SK-N-SH (cell line): ENCODE data around the gene GRAMD1B. TPM values are rescaled to one million over a fixed set of nuclear protein-coding genes. Genes with fewer than 3 reads are reported as not detected.

Source experiments
- CTCF ChIA-PET: fragments of 300-600, 350-600 bp; formaldehyde crosslinking; extraction: SDS; loops from one replicate; lab custom pipeline; 2021; lab: Yijun Ruan, JAX
- POLR2A ChIA-PET: fragments of 350-600 bp; sonication (Branson Sonifier 250); formaldehyde crosslinking; extraction: SDS; loops from one replicate; lab custom pipeline; 2020; ENCODE audit warnings: antibody characterized with exemption, inconsistent platforms; lab: Yijun Ruan, JAX
- DNase-seq: peaks from one replicate; pipeline ENCODE4 v3.0.0; 2012
- H2AFZ ChIP-seq: fragments of 200-600 bp; sonication (generic); 2 replicates; pipeline ENCODE4 v1.8.1; 2016; ENCODE audit warnings: antibody characterized with exemption, mild to moderate bottlenecking, low read depth
- H3F3A ChIP-seq: fragments of 200-600 bp; sonication (generic); replicated peaks from 2 replicates; pipeline ENCODE3; 2016; ENCODE audit warnings: antibody characterized with exemption, mild to moderate bottlenecking; ENCODE audit not compliant: insufficient read depth
- H3K27ac ChIP-seq, 2 experiments: fragments of 200-500 bp in 1 of 2; fragments of 200-600 bp in 1 of 2; sonication (Bioruptor generic) in 1 of 2; sonication (generic), shearing (Covaris generic) in 1 of 2; 2 replicates each; pipeline versions ENCODE4 v1.5.1 to v1.6.1; 2014 to 2016; ENCODE audit warnings: low read depth in 2 of 2, inconsistent platforms in 1 of 2, low read length in 1 of 2, mild to moderate bottlenecking in 1 of 2, mixed read lengths in 1 of 2
- H3K27me3 ChIP-seq: fragments of 200-600 bp; sonication (generic), shearing (Covaris generic); 2 replicates; pipeline ENCODE4 v1.6.1; 2016; ENCODE audit warnings: mixed run types; ENCODE audit not compliant: insufficient read depth
- H3K36me3 ChIP-seq, 2 experiments: fragments of 200-500 bp in 1 of 2; fragments of 200-600 bp in 1 of 2; sonication (Bioruptor generic) in 1 of 2; sonication (generic) in 1 of 2; replicated peaks in 1 of 2; 2 replicates each; pipeline versions ENCODE3 to v1.5.1; 2014 to 2016; ENCODE audit warnings: low read length in 1 of 2, mild to moderate bottlenecking in 1 of 2; ENCODE audit not compliant: insufficient read depth in 2 of 2, control insufficient read depth in 1 of 2
- H3K4me1 ChIP-seq, 2 experiments: fragments of 200-500 bp in 1 of 2; fragments of 200-600 bp in 1 of 2; sonication (Bioruptor generic) in 1 of 2; sonication (generic), shearing (Covaris generic) in 1 of 2; 2 replicates each; pipeline versions ENCODE4 v1.5.1 to v1.6.1; 2014 to 2016; ENCODE audit warnings: low read depth in 1 of 2, low read length in 1 of 2, mixed run types in 1 of 2; ENCODE audit not compliant: insufficient read depth in 2 of 2, control insufficient read depth in 1 of 2
- H3K4me2 ChIP-seq: fragments of 200-600 bp; sonication (generic), shearing (Covaris generic); 2 replicates; pipeline ENCODE4 v1.6.1; 2017; ENCODE audit warnings: mixed run types
- H3K4me3 ChIP-seq, 2 experiments: fragments of 200-500 bp in 1 of 2; fragments of 200-600 bp in 1 of 2; sonication (Bioruptor generic) in 1 of 2; sonication (generic), shearing (Covaris generic) in 1 of 2; 2 replicates each; pipeline versions ENCODE4 v1.5.1 to v1.8.1; 2014 to 2016; ENCODE audit warnings: low read depth in 2 of 2, inconsistent platforms in 1 of 2, low read length in 1 of 2, mild to moderate bottlenecking in 1 of 2, mixed read lengths in 1 of 2, moderate library complexity in 1 of 2
- H3K79me2 ChIP-seq: fragments of 200-600 bp; sonication (generic); 2 replicates; pipeline ENCODE4 v1.8.1; 2017; ENCODE audit warnings: mild to moderate bottlenecking; ENCODE audit not compliant: insufficient read depth
- H3K9ac ChIP-seq: fragments of 200-600 bp; sonication (generic); 2 replicates; pipeline ENCODE4 v1.6.1; 2017; ENCODE audit warnings: mixed run types
- H3K9me2 ChIP-seq: fragments of 200-600 bp; sonication (generic); 2 replicates; pipeline ENCODE4 v1.6.1; 2017; ENCODE audit warnings: mixed run types
- H3K9me3 ChIP-seq: fragments of 200-600 bp; sonication (generic); 2 replicates; pipeline ENCODE4 v1.6.1; 2017; ENCODE audit warnings: mixed run types, mild to moderate bottlenecking, moderate library complexity
- H4K20me1 ChIP-seq: fragments of 200-600 bp; sonication (generic); 2 replicates; pipeline ENCODE4 v1.6.1; 2017; ENCODE audit warnings: mild to moderate bottlenecking, mixed run types; ENCODE audit not compliant: insufficient read depth
- GABPA ChIP-seq: IDR thresholded peaks from 2 replicates; pipeline ENCODE4 v1.4.0; 2012; ENCODE audit warnings: low read depth, mild to moderate bottlenecking
- GATA2 ChIP-seq: sonication (generic); formaldehyde crosslinking; IDR thresholded peaks from 2 replicates; pipeline ENCODE4 v1.5.0; 2020; ENCODE audit warnings: mild to moderate bottlenecking, missing genetic modification reagents
- NFIC ChIP-seq: IDR thresholded peaks from 2 replicates; pipeline ENCODE4 v1.4.0; 2012; ENCODE audit warnings: borderline replicate concordance
- POLR2AphosphoS5 ChIP-seq: IDR thresholded peaks from 2 replicates; pipeline ENCODE4 v1.6.1; 2012; ENCODE audit warnings: low read depth, low read length
- RXRA ChIP-seq: IDR thresholded peaks from 2 replicates; pipeline ENCODE4 v1.4.0; 2012; ENCODE audit warnings: low read depth, mild to moderate bottlenecking, borderline replicate concordance
- SIN3A ChIP-seq: IDR thresholded peaks from 2 replicates; pipeline ENCODE4 v1.6.1; 2012; ENCODE audit warnings: low read depth, mild to moderate bottlenecking, low read length, moderate library complexity, borderline replicate concordance
- TEAD4 ChIP-seq: IDR thresholded peaks from 2 replicates; pipeline ENCODE4 v1.4.0; 2012; ENCODE audit warnings: mild to moderate bottlenecking, borderline replicate concordance; ENCODE audit not compliant: insufficient read depth
- YY1 ChIP-seq: IDR thresholded peaks from 2 replicates; pipeline ENCODE4 v1.4.0; 2012; ENCODE audit warnings: low read depth, mild to moderate bottlenecking
- WGBS: methylation state at CpG from one replicate; pipeline ENCODE4 v1.1.6; 2017; ENCODE audit warnings: low lambda C conversion rate; 5-methylcytosine and 5-hydroxymethylcytosine counted together
- polyA plus RNA-seq, 3 experiments: library from polyadenylated mRNA; depleted of rRNA; stranded (reverse); fragments of >200 nt; gene quantifications; 2 replicates each; pipeline ENCODE4 v1.2.3, GENCODE V29; 2012
- TF ChIP-seq, protein P1 (sequence below): IDR thresholded peaks from 2 replicates; pipeline ENCODE4; 2012
- TF ChIP-seq, protein P2 (sequence below): IDR thresholded peaks from 2 replicates; pipeline ENCODE4 v1.4.0; 2012; ENCODE audit warnings: low read depth, borderline replicate concordance
- TF ChIP-seq, protein P3 (sequence below): fragments of 150-350 bp; IDR thresholded peaks from 2 replicates; pipeline ENCODE4 v1.6.1; 2017; ENCODE audit warnings: antibody characterized with exemption, low read length, low read depth, borderline replicate concordance
- TF ChIP-seq, protein P4 (sequence below): IDR thresholded peaks from 2 replicates; pipeline ENCODE4 v1.4.0; 2012; ENCODE audit warnings: low read depth, borderline replicate concordance

The GRAMD1B gene
- polyA plus RNA-seq, 1 of the 3 experiments (the other 2 are of a cell fraction) = 14.5 TPM

DNA sequence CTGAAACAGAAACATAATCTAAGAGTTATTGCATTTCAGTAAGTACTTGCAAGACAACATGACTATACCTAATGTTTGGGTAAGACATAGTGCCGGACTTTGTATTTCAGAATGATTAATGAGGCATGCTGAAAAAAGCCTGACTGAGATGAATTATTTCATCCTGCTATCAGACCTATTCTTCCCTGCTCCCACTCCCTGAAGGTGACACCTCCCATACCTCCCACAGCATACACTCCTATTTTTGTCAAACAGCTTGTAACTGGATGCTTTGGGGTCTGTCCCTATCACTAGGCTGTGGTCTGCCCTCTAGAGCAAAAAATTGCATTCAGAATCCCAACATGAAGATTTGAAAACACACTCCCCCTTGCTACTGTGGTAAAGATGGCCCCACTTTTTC lies 235.2 kb downstream of the GRAMD1B start:
- H3F3A ChIP-seq = no peaks in the 10 kb centered on the region
- no peak overlapping the region for H3K9ac ChIP-seq
- H3K4me1 ChIP-seq = no peaks in the 10 kb centered on the region
- no peak for DNase-seq
- no peaks in the 10 kb centered on the region for H4K20me1 ChIP-seq
- no peaks in the 10 kb centered on the region for H3K9me2 ChIP-seq
- ChIA-PET POLR2A (no interaction called here), CTCF (no interaction called here)
- H3K9me3 ChIP-seq = no peaks in the 10 kb centered on the region
- TF ChIP-seq SIN3A (no peak), NFIC (no peak), POLR2AphosphoS5 (no peak), TEAD4 (no peak), GABPA (no peak), RXRA (no peak), GATA2 (no peak), YY1 (no peak)
- TF ChIP-seq, protein P1, sequence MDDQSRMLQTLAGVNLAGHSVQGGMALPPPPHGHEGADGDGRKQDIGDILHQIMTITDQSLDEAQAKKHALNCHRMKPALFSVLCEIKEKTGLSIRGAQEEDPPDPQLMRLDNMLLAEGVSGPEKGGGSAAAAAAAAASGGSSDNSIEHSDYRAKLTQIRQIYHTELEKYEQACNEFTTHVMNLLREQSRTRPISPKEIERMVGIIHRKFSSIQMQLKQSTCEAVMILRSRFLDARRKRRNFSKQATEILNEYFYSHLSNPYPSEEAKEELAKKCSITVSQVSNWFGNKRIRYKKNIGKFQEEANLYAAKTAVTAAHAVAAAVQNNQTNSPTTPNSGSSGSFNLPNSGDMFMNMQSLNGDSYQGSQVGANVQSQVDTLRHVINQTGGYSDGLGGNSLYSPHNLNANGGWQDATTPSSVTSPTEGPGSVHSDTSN = no peak
- TF ChIP-seq, protein P2, sequence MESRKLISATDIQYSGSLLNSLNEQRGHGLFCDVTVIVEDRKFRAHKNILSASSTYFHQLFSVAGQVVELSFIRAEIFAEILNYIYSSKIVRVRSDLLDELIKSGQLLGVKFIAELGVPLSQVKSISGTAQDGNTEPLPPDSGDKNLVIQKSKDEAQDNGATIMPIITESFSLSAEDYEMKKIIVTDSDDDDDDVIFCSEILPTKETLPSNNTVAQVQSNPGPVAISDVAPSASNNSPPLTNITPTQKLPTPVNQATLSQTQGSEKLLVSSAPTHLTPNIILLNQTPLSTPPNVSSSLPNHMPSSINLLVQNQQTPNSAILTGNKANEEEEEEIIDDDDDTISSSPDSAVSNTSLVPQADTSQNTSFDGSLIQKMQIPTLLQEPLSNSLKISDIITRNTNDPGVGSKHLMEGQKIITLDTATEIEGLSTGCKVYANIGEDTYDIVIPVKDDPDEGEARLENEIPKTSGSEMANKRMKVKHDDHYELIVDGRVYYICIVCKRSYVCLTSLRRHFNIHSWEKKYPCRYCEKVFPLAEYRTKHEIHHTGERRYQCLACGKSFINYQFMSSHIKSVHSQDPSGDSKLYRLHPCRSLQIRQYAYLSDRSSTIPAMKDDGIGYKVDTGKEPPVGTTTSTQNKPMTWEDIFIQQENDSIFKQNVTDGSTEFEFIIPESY = no peak
- H2AFZ ChIP-seq = no peak overlapping the region
- no peak overlapping the region for H3K27ac ChIP-seq
- no peak overlapping the region for H3K4me3 ChIP-seq
- 100% methylated on average over 1 of the region's 1 CpG for WGBS
- H3K27me3 ChIP-seq = no peaks in the 10 kb centered on the region
- no peaks in the 10 kb centered on the region for H3K36me3 ChIP-seq
- H3K79me2 ChIP-seq = no peaks in the 10 kb centered on the region
- H3K4me2 ChIP-seq = no peak overlapping the region

DNA sequence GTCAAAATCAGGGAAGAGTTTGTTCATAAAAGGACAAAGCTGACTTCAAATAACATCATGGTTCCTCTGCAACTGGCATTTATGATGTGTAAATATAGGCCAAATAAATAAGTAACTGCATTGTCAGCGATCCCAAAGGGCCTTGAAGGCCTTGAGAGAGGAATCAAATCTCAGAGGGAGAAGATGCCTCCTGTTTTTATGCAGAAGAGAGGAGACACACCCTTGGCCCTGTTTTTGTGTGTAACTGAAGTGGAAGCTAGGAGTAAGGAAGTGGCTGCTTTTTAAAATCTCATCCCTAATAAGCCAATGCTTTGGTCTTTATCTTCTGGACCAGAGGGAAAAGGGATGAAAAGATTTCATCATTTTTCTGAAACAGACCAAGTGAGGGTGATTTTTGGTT lies 240.0 kb downstream of the GRAMD1B start:
- Histone ChIP-seq H3F3A (no peaks in the 10 kb centered on the region), H3K4me3 (no peak overlapping the region), H3K9me3 (no peaks in the 10 kb centered on the region), H3K27ac (no peak overlapping the region), H4K20me1 (no peaks in the 10 kb centered on the region), H3K79me2 (no peaks in the 10 kb centered on the region), H3K36me3 (no peaks in the 10 kb centered on the region), H2AFZ (no peak overlapping the region), H3K9ac (no peak overlapping the region), H3K4me1 (no peaks in the 10 kb centered on the region; a peak in 1 of 4 replicates), H3K4me2 (no peak overlapping the region), H3K9me2 (no peaks in the 10 kb centered on the region), H3K27me3 (no peaks in the 10 kb centered on the region)
- no peak for TF ChIP-seq GATA2
- TF ChIP-seq, protein P3, sequence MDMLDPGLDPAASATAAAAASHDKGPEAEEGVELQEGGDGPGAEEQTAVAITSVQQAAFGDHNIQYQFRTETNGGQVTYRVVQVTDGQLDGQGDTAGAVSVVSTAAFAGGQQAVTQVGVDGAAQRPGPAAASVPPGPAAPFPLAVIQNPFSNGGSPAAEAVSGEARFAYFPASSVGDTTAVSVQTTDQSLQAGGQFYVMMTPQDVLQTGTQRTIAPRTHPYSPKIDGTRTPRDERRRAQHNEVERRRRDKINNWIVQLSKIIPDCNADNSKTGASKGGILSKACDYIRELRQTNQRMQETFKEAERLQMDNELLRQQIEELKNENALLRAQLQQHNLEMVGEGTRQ = no peak
- TF ChIP-seq, protein P4, sequence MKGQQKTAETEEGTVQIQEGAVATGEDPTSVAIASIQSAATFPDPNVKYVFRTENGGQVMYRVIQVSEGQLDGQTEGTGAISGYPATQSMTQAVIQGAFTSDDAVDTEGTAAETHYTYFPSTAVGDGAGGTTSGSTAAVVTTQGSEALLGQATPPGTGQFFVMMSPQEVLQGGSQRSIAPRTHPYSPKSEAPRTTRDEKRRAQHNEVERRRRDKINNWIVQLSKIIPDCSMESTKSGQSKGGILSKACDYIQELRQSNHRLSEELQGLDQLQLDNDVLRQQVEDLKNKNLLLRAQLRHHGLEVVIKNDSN = no peak
- ChIA-PET CTCF (interaction anchor here (0.9 to 2.7 kb wide), 3 partner anchors 16 to 41 kb away, joined by 3 to 19 read pairs (median 3); partner anchors contain the start of gene SCN3B), POLR2A (interaction anchor here (2.0 kb wide), 1 partner anchor 16 kb away, joined by 7 read pairs; the partner anchor contains the start of gene SCN3B)
- 8% methylated on average over 1 of the region's 1 CpG for WGBS
- no peak for DNase-seq
